OCI-LY3 (cell line): ENCODE results near the gene SMIM32.

Source experiments
- H2AFZ ChIP-seq: fragments of 200-600, 300-600 bp; shearing (Covaris generic); 2 replicates; pipeline ENCODE4 v1.6.0; 2014; ENCODE audit warnings: antibody characterized with exemption, low read depth, low read length
- H3K27ac ChIP-seq: fragments of 200-600, 300-600 bp; sonication (generic); 2 replicates; pipeline ENCODE4 v1.5.1; 2014; ENCODE audit warnings: mild to moderate bottlenecking, low read length, moderate library complexity, mixed read lengths
- H3K27me3 ChIP-seq: fragments of 200-600, 300-600 bp; sonication (generic); 2 replicates; pipeline ENCODE4 v1.6.1; 2014; ENCODE audit warnings: low read depth, low read length, mixed read lengths
- H3K36me3 ChIP-seq: fragments of 200-600, 300-600 bp; sonication (generic); replicated peaks from 2 replicates; pipeline ENCODE3; 2014; ENCODE audit warnings: low read depth, low read length, mixed read lengths
- H3K4me1 ChIP-seq: fragments of 300-600, 200-600 bp; sonication (generic); 2 replicates; pipeline ENCODE4 v1.6.1; 2014; ENCODE audit warnings: low read length, mixed read lengths
- H3K4me2 ChIP-seq: fragments of 200-600, 300-600 bp; sonication (generic); 2 replicates; pipeline ENCODE4 v1.6.1; 2014; ENCODE audit warnings: low read length, mixed read lengths
- H3K4me3 ChIP-seq: fragments of 300-600, 200-600 bp; sonication (generic); 2 replicates; pipeline ENCODE4 v1.5.1; 2014; ENCODE audit warnings: antibody characterized with exemption, mild to moderate bottlenecking, low read length, moderate library complexity
- H3K79me2 ChIP-seq: fragments of 300-600, 200-600 bp; shearing (Covaris generic); 2 replicates; pipeline ENCODE4 v1.6.1; 2014; ENCODE audit warnings: mild to moderate bottlenecking, low read length, mixed read lengths
- H3K9ac ChIP-seq: fragments of 300-600, 200-600 bp; shearing (Covaris generic); 2 replicates; pipeline ENCODE4 v1.6.0; 2014; ENCODE audit warnings: mild to moderate bottlenecking, low read length, moderate library complexity
- H3K9me3 ChIP-seq: fragments of 200-600, 300-600 bp; shearing (Covaris generic); 2 replicates; pipeline ENCODE4 v1.6.1; 2014; ENCODE audit warnings: low read length, mixed read lengths; ENCODE audit not compliant: insufficient read depth
- H4K20me1 ChIP-seq: fragments of 200-600, 300-600 bp; sonication (generic); 2 replicates; pipeline ENCODE4 v1.6.1; 2016; ENCODE audit warnings: low read length, mixed read lengths; ENCODE audit not compliant: insufficient read depth
- EZH2phosphoT487 ChIP-seq: fragments of 200-600 bp; shearing (Covaris generic); IDR thresholded peaks from 2 replicates; pipeline ENCODE4 v1.6.1; 2018; ENCODE audit warnings: antibody characterized with exemption, mixed run types, low read depth
- TF ChIP-seq, protein P1 (sequence below): fragments of 200-600, 300-600 bp; sonication (generic); IDR thresholded peaks from 2 replicates; pipeline ENCODE4 v1.5.1; 2014; ENCODE audit warnings: antibody characterized with exemption, low read length, low read depth

Gene SMIM32

DNA sequence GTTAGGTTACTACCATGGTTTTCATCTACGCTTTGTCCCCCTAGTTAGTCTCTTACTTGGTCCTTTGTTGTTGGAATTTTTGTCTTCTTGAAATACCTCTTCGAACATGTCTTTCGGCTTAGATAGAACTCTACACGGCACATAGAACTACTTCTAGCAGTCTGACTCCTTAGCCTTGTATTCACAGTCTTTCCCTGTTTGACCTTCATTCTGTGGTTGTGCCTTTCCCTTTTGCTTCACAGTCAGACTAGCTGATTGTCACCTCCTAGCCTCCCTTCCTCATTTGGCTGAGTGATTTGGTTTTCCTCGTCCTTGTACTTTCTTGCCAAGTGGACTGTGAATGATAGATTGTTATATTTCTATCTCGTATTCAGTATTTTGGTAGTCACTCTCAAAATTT lies 49.6 kb downstream of the SMIM32 start:
- no peaks in the 10 kb centered on the region for H3K9me3 ChIP-seq
- no peak overlapping the region for H3K9ac ChIP-seq
- H3K36me3 ChIP-seq, result no peaks in the 10 kb centered on the region
- H3K4me2 ChIP-seq, result no peak overlapping the region
- peaks cover 16% of the 10 kb centered on the region for H3K4me1 ChIP-seq
- H3K79me2 ChIP-seq, result peaks cover 61% of the 10 kb centered on the region
- no peak overlapping the region for H2AFZ ChIP-seq
- peaks cover 82% of the 10 kb centered on the region for H4K20me1 ChIP-seq
- no peaks in the 10 kb centered on the region; the same call in 1 of the 2 replicates for H3K27me3 ChIP-seq
- TF ChIP-seq EZH2phosphoT487, result no peak
- TF ChIP-seq, protein P1, sequence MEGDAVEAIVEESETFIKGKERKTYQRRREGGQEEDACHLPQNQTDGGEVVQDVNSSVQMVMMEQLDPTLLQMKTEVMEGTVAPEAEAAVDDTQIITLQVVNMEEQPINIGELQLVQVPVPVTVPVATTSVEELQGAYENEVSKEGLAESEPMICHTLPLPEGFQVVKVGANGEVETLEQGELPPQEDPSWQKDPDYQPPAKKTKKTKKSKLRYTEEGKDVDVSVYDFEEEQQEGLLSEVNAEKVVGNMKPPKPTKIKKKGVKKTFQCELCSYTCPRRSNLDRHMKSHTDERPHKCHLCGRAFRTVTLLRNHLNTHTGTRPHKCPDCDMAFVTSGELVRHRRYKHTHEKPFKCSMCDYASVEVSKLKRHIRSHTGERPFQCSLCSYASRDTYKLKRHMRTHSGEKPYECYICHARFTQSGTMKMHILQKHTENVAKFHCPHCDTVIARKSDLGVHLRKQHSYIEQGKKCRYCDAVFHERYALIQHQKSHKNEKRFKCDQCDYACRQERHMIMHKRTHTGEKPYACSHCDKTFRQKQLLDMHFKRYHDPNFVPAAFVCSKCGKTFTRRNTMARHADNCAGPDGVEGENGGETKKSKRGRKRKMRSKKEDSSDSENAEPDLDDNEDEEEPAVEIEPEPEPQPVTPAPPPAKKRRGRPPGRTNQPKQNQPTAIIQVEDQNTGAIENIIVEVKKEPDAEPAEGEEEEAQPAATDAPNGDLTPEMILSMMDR, result no peak
- H3K27ac ChIP-seq, result no peak overlapping the region
- H3K4me3 ChIP-seq, result no peak overlapping the region

DNA sequence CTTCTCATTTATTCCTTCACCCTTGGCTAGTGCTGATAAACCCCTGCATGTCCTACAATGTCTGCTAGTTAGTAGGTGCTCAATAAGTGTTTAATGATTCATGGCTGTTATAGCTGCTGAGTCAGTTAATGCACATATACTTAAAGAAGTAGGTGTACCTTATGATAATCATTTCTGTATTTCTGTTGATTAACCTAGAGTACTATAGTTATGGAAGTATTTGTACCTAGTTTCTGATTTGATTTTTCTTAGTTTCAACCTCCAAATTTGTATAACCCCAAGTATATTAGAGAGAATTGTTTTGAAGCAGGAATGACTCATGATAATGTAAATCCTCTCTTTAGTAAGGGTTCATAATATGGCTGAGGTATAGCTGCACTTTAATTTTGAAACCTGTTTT lies 51.4 kb downstream of the SMIM32 start:
- Histone ChIP-seq H3K9me3 (no peaks in the 10 kb centered on the region), H3K9ac (no peak overlapping the region), H3K27ac (no peak overlapping the region), H3K4me2 (peak overlapping the region; percentile 31; the same call in 1 of the 2 replicates), H3K4me3 (no peak overlapping the region), H3K36me3 (no peaks in the 10 kb centered on the region), H4K20me1 (peaks cover 86% of the 10 kb centered on the region), H3K27me3 (no peaks in the 10 kb centered on the region; the same call in 1 of the 2 replicates), H3K4me1 (peaks cover 16% of the 10 kb centered on the region), H3K79me2 (peaks cover 78% of the 10 kb centered on the region), H2AFZ (no peak overlapping the region)
- TF ChIP-seq, protein P1, result no peak
- no peak for TF ChIP-seq EZH2phosphoT487
